ENCODE results near the gene SEC14L3.
A peak's percentile ranks its signal among the peaks of the same experiment; 100 is the strongest.
"Not testable (repeated sequence)": the region's sequence is repeated elsewhere in the genome, so short reads cannot be mapped to it uniquely, and the experiment has no call there.

SEC14L3 gene

DNA sequence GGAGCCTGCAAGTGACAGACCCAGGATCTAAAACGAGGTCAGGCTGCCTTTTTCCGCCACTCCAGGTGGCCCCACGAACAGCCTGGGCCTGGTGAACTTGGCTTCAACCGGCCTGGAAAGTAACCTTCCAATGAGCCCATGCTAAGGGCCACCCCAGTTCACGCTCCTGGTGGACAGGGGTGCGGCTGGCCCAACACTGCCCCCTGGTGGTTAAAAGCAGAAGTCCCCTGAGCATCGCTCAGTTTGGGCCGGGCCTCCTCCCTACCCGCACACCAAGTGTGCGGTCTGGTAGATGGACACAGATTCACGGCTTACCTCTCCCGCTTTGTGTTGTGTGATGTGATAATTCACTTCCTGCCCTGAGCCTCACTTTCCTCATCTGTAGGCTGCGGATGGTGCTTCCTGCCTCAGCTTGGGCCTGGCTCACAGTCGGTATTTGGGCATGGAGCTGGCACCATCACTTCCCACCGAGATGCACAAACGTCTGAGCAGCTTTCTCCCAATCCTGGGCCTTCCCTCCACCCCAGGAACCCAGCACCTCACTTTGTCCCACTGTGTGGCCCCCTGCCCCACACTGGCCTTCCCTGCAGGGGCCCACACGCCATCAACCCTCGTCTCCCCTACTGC, 13.7 kb upstream of the SEC14L3 start:
- peak; percentile 84 for DNase-seq

DNA sequence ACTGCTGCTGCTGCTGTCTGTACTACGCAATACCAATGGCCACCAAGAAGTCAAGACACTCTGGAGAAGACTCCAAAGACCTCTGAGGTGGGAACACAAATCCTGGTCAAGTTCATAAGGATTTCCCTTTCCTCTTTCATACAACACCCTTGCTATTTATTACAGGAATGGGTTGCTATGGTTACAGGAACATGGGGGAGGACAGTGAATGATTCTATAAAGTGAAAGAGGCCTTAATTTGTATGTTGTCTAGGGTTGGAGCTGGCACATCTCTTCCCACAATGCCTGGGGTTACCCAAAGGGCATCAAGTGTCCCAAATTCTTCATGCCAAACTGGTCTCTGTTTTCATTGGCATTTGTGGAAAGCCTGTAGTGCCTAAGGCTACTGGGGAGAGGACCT, 11.4 kb upstream of the SEC14L3 start:
- no peak for DNase-seq

DNA sequence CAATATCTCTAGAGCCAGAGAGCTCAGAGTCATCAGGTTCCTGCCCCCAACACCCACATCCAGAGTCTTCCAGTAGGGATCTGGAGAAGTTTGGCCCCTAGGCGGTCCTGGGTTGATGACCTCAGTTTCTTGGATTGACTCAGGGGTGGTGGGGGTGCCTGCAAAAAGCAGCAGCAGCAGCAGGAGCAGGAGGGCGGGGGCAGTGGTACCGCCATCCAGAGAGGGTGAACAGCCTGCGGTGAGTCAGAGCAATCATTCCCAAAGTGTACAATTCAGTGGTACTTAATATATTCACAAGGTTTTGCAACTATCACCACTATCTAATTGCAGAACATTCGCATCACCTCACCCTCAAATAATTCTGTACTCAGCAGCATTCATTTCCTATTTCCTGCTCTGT, 9.9 kb upstream of the SEC14L3 start:
- DNase-seq, result no peak

DNA sequence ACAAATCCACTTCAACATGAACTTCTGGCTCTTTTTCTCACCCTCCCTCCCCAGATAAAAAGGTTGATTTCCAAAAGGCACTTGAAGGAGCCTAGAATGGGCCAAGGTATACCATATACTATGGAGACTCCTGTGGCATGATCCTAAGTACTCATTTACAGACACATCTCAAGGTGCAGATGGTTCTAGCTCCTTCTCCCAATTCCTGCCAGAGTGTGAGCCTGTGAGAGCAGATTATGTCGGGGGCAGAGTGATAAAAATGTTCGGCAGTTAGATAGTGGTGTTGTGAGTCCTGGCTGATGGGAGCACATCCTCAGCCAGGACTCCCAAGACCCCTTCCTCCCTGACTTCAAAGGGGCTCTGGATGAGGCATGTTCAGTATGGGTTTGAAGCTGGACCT, 8.2 kb upstream of the SEC14L3 start:
- peak; percentile 63 for DNase-seq

DNA sequence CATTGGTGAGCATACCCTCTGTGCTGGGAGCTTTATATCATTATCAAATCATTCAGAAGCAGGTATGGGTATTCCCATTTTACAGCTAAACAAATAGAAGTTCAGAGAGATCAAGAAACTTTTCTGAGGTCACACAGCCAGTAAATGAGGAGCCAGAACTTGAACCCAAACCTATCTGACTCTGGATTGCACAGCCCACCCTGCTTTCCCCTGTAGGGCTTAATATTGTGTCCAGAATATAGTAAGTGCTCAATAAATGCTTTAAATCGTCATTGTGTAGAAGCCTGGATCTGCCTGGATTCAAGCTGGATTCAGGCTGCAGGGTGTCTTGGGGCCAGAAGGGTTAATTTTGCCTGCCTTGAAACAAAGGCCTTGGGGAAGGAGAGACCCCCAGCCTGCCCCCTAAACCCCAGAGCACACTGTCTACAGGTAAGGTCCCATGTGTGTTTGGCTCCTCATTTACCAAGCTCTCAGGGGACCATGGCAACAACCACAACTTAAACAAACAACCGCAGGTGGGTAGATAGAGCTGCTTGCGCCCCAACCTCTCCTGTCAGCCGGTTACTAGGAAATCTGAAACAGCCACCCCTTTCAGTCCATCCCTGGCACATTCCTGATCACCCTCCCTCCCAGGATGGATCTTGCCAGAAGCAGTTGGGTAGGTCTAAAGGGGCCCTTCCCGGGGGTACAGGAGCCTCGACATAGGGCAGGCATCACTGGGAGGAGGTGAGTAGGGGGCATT, 3.0 kb upstream of the SEC14L3 start:
- no peak for DNase-seq

DNA sequence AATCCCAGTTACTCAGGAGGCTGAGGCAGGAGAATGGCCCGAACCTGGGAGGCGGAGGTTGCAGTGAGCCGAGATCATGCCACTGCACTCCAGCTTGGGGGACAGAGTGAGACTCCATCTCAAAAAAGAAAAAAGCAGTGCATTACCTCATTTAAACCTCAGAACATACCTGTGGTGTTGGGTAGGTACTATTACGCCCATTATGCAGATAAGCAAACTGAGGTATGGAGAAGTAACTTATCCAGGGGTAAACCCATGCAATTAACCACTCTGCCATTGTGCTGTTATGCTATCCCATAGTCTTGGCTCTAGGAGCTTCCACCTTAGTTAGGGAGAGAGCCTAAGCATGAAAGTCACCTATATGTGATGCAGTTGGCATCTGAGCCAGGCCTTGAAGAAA, 2.3 kb upstream of the SEC14L3 start:
- no peak for DNase-seq

DNA sequence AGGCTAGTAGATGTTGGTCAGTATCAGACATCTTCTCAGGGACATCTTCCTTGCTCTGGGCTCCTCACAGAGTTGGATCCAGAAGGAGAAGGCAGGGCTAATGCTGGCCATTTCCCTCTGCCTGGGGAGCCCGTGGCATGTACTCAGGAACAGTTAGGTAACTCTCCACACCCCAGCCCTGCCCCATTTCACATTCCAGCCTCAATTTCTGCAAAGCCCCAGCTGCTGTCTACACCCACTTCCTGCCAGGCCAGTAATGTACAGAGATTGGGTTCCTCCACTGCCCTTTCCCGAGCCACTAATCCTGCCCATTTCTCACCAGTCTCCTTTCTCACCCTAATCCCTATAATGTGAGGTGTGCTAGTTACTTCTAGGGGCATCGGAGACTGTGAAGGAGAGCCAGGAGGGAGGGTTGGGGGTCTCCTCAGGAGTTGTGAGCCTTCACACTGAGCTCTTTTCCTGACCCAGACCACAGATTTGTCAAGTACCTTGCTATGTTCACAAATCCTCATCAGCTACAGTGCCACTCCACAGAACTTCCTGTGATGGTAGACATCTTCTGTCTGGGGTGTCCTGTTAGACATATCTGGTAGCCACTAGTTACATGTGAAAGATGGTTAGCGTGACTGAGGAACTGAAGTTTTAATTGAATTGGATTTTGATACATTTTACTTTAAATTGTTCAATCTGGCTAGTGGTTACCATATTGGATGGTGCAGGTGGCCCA, 1.3 kb upstream of the SEC14L3 start:
- no peak for DNase-seq

DNA sequence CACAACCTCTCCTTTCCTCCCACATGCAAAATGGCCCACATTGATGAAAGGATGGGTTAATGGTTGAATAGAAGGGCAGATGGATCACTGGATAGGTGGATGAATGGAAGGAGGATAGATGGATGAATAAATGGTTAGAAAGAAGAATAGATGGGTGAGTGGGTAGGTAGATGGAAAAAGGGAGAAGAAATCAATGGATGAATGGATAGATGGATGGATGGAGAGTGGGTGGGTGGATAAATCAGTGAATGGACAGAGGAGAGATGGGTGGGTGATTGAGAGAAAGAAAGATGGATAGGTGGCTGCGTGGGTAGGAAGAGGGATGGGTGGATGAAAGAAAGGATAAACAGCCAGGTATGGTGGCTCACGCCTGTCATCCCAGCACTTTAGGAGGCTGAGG, 1.2 kb downstream of the SEC14L3 start:
- DNase-seq, result no peak

DNA sequence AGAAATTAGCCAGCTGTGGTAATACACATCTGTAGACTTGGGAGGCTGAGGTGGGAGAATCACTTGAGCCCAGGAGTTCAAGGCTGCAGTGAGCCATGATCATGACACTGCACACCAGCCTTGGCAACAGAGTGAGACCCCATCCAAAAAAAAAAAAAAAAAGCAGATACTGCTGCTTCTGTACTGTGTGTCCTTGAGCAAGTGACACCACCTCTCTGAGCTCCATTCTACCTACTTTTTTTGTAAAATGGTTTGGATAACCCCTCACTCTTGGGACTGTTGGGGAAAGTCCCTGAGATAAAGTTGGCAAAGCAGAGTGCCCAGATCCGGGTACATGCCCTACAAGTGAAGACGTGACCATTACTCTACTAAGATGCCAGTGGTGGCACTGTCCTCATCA, 2.7 kb downstream of the SEC14L3 start:
- DNase-seq, result no peak

DNA sequence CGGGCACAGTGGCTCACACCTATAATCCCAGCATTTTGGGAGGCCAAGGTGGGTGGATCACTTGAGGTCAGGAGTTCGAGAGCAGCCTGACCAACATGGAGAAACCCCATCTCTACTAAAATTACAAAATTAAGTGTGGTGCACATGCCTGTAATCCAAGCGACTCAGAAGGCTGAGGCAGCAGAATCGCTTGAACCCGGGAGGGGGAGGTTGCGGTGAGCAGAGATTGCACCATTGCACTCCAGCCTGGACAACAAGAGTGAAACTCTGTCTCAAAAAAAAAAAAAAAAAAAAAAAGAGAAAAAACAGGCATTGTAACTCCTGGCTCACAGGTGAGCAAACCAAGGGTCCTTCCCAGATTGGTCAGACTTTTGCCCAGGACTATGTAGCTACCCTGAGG, 11.3 kb downstream of the SEC14L3 start:
- DNase-seq, result not testable (repeated sequence)

DNA sequence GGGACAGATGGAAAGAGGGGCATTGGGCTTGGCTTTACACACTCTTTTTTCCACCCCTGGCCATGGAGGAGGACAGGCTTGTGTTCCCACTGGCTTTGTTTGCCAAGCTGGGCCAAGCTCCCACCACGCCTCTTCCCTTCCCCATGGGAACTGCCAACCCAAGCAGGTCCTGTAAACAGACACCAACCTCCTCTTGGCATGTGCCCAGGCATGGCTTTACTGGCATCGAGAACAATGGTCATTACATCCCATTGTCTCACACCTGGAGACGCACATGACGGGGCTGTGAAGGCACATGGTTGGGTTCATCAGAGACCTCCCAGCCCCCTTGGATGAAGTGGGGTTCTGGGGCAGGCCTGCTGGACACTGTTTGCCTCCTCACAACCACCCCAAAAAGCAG, 11.7 kb downstream of the SEC14L3 start:
- no peak for DNase-seq

DNA sequence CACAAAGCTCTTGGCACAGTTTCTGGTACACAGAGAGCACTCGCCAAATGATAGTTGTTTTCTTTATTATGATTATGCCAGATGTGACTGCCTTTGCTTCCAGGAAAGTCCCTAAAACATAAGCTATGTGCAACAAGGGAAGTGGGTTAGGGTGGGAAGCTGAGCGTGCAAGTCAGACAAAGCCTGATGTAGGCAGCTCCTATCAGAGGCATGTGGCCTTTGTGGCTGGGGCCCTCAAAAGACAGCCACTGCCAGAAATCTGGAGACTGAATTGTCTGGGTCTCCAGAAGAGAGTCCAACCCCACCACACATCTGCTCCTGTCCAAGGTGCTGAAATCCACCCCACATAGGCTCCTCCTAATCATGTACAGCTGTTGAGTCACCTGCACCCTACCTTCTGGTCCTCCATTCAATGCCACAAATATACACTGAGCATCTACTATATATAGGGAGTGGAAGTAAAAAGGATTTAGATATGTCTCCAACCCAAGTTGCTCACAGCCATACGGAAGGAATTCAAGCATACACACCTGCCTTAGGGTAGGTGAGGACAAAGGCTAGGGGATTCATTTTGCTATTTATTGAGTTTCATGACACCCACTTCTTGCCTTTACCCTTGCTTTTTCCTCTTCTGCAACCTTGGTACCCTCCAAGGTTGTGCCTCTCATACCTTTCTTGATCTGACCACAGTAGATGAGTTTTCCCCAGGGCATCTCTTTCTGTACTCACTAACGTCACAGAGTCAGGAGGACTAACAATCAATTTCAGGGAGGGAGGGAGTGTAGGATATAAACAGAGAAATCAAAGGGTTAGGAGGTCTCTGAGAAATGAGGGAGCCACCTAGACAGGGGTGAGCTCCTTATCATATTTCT, 12.4 kb downstream of the SEC14L3 start:
- DNase-seq, result peak; percentile 83

DNA sequence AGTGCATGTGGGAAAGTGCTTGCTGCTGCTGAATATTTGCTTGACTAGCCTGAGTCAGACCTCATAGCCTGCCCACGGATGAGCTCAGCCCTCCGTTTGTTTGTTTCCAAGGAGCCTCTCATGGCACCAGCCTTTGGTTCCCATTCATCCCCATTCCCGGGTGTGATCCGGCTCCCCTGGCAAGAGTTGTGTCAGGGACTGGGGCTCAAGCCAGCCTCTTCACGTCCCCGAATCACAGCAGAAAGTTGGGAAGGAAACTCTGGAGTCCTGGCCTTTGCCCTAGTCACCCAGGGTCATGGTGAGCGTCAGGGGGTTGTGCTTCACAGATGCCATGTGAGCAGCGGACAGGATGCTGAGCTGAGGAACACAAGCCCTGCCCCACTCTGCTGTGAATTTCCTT, 13.8 kb downstream of the SEC14L3 start:
- no peak for DNase-seq

DNA sequence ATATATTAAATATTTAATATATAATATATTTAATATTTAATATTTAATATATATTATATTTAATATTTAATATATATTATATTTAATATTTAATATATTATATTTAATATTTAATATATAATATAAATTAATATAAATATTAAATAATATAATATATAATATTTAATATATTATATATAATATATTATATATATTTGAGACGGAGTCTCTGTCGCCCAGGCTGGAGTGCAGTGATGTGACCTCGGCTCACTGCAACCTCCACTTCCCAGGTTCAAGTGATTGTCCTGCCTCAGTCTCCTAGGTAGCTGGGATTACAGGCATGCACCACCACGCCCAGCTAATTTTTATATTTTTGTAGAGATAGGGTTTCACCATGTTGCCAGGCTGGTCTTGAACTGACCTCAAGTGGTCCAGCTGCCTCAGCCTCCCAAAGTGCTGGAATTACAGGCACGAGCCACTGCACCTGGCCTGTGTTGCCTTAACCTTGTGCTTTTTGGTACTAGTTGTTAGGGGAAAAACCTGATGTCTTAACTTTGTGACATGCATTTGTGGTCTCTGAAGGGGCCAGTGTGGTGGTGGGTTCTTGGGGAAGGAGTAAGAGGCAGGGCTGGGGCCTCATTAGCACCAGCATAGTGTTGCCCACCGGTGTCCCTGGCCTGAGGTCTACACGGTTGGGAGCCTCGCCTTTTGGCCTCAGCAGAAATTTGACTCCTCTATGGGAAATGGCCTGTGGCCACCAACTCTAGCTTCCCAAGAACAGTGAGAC, 16.6 kb downstream of the SEC14L3 start:
- no peak for DNase-seq

DNA sequence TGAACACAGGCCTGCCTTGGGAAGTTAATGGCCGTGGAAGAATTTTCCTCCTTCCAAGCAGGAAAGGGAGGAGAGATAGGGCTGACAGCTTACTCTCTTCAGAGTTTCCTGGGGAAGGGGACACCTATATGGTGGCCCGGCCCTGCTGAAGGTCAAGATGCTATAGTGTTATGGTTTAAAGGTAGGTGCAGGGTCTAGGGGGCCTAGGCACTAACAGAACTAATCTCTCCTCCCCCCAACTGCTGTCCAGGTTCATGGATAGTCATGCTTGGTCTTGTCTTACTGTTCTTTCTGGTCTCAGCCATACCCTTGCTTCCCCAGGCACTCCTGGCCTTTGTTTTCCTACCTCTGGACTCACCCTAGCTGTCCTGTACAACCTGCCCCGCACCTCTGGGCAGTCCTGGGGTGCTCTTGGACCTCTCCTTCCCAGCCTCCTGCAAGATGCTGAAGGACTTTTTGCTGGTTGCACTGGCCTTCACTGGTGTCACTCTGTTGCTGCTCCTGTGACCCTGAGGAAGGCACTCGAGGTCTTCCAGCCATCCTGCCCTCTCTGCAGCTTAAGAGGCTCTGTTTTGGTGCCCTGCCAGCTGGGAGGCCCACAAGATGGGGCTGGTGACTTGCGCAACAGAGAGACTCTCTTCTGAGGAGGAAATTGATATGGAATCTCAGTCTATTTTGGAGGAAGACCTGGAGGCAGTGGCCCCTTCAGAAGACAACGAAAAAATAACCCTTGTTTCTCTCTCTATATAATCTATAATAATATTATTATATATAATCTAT, 17.9 kb downstream of the SEC14L3 start:
- peak; percentile 92 for DNase-seq

DNA sequence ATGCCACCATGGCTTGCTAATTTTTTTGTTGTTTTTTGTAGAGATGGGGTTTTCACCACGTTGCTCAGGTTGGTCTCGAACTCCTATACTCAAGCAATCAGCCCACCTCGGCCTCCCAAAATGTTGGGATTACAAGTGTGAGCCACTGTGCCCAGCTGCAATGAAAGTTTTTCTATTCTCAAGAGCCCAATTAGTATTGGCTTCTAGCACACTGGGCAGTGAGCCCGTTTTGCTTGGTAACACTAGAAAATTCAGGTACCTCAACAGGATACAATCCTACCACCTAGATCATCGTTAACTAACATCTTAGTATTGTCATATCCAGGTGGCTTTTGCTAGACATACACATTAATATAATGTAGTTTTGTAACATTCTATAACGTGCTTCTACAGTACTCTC, 19.0 kb downstream of the SEC14L3 start:
- no peak for DNase-seq

DNA sequence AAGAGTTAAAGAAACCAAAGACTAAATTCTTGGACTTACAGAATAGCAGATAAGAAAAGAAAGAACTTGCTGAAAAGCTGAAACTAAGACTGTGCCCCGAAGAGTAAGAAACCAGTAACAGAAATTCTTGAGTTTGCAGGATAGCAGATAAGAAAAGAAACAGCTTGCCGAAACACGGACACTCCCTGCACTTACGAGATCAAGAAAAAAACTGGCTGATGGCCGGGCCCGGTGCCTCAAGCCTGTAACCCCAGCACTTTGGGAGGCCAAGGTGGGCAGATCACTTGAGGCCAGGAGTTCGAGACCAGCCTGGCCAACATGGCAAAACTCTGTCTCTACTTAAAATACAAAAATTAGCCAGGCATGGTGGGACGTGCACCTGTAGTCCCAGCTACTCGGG, 20.3 kb downstream of the SEC14L3 start:
- DNase-seq, result peak; percentile 95

DNA sequence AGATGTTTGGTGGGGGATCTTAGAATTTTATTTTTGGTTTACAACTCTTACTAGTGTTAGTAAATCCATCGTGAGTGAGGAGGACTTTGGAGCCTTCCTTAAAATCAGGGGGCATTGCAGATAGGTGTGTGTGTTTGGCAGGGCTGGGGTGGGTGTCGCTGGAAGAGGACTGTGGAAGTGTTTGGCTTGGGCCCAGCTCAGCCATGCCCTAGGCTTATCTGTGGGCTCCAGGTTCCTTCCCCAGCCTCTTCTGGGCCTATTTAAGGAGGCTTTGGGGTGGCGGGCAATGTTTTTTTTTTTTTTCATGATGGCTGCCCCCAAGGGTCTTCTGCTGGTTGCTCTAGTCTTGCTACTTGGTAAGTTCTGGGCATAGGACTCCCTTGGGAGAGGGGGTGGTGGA, 24.2 kb downstream of the SEC14L3 start:
- DNase-seq, result peak; percentile 93

DNA sequence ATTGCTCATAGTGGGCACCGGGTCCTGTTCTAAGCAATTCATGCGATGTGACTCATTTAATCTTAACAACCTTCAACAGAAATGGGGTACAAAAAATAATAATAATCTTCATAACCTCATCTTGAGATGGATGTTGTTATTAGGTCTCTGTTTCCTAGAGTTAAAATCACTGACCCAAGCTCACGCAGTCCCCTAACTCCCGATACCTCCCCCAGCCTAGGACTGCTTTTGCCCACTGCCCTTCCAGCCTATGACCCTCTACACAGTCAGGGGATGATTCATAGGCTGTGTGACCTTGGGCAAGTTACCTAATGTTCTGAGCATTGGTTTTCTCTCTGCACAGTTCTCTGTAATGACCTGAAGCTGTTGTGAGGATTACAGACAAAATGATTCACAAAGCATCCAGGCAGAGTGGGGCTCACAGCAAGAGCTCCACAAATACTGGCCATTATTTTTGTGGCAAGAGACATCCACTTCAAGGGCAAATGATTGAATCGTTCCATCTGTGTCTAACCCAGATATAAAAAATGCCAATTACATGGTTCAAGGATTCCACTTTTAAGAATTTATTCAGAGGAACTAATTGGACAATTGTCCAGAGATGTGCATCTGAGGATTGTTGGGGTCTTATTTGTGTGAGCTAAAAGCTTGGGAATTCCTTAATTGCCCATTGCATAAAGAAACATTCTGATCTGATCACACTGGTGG, 26.2 kb downstream of the SEC14L3 start:
- no peak for DNase-seq

DNA sequence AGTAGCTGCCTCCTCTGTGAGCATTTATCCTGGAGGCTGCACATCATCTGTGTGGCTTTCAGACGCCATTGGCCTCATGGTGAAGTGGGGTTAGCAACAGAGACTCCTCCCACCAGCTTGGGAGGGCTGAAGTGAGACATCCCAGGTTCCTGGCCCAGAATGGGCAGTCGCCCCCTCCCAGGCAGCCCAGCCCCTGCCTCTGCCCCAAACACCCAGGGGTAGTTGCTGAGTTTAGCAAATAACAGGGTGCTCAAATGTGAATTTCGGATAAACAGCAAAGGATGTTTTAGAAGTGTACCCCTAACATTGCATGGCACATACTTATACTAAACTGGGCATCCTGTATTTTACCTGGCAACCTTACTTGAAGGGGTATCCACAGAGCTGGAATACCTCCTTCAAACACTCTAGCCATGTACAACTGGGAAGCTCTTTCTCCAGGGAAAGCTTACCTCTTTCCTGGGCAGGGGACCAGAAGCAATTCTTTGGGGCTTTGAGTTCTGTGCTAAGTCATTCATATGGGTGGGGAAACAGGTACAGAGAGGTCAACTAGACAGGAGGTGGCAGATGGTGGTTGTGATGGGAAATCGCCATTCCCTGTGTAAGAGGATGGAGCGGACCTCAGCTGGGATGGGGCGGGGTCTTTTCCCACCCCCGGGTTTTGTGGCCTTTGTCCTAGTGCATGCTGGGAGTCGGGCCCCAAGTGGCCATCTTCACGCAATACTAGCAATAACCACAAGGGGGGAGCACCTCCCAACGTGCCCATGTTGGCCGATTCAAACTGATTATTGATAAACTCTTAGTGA, 27.0 kb downstream of the SEC14L3 start:
- DNase-seq, result peak; percentile 84

Data from hematopoietic multipotent progenitor cell treated with erythropoietin and hydrocortisone succinate and interleukin-3 and kit ligand, for 6 days (in vitro differentiated cells).